ENCODE measurements around the gene FRMD8. TPM values are rescaled to one million over a fixed set of nuclear protein-coding genes. Genes with fewer than 3 reads are reported as not detected.

The FRMD8 gene
- total RNA-seq, 1 donor from 2014 or later = 8.4 TPM

- H3K36me3 ChIP-seq (ENCODE audit: control insufficient read depth in 3 of 3, insufficient read depth in 3 of 3, low read length in 3 of 3) = peaks cover 34 to 57% (median 42%) of the 10 kb centered on the region in 3 donors
- peak overlapping the region; percentile 90 to 100 (median 90) for H3K4me3 ChIP-seq (ENCODE audit: low read length in 3 of 3)
- H3K9me3 ChIP-seq (ENCODE audit: control insufficient read depth in 3 of 3, low read length in 3 of 3) = no peaks in the 10 kb centered on the region
- H3K4me1 ChIP-seq (ENCODE audit: control insufficient read depth in 3 of 3, insufficient read depth in 3 of 3, low read length in 3 of 3) = peaks cover 46 to 50% (median 49%) of the 10 kb centered on the region in 3 donors
- H3K9ac ChIP-seq (ENCODE audit: low read depth in 1 of 3, low read length in 3 of 3) = peak overlapping the region; percentile 99 to 100 (median 100)
- H3K27ac ChIP-seq (ENCODE audit: low read depth, low read length) = peak overlapping the region; percentile 99
- no peaks in the 10 kb centered on the region for H3K27me3 ChIP-seq (ENCODE audit: control insufficient read depth in 3 of 3, insufficient read depth in 3 of 3, low read length in 3 of 3)
These were observed 38.0 kb downstream of the FRMD8 start for GRCh38 chr11:65424205-65425104.

GRCh38 chr11:65425105-65425970 is 38.9 kb downstream of the FRMD8 start:
- Histone ChIP-seq H3K9ac (ENCODE audit: low read depth in 1 of 3, low read length in 3 of 3) (peak overlapping the region; percentile 99 to 100 (median 100)), H3K4me3 (ENCODE audit: low read length in 3 of 3) (peak overlapping the region; percentile 90 to 100 (median 90)), H3K27ac (ENCODE audit: low read depth, low read length) (peak overlapping the region; percentile 99), H3K27me3 (ENCODE audit: control insufficient read depth in 3 of 3, insufficient read depth in 3 of 3, low read length in 3 of 3) (no peaks in the 10 kb centered on the region), H3K4me1 (ENCODE audit: control insufficient read depth in 3 of 3, insufficient read depth in 3 of 3, low read length in 3 of 3) (peaks cover 46 to 50% (median 49%) of the 10 kb centered on the region in 3 donors), H3K9me3 (ENCODE audit: control insufficient read depth in 3 of 3, low read length in 3 of 3) (no peaks in the 10 kb centered on the region), H3K36me3 (ENCODE audit: control insufficient read depth in 3 of 3, insufficient read depth in 3 of 3, low read length in 3 of 3) (peaks cover 41 to 62% (median 47%) of the 10 kb centered on the region in 3 donors)

- H3K9ac ChIP-seq (ENCODE audit: low read depth in 1 of 3, low read length in 3 of 3) = peak overlapping the region; percentile 99 to 100 (median 100)
- H3K4me3 ChIP-seq (ENCODE audit: low read length in 3 of 3) = peak overlapping the region; percentile 90 to 100 (median 90)
- peak overlapping the region; percentile 99 for H3K27ac ChIP-seq (ENCODE audit: low read depth, low read length)
- no peaks in the 10 kb centered on the region for H3K27me3 ChIP-seq (ENCODE audit: control insufficient read depth in 3 of 3, insufficient read depth in 3 of 3, low read length in 3 of 3)
- peaks cover 42 to 66% (median 51%) of the 10 kb centered on the region in 3 donors for H3K36me3 ChIP-seq (ENCODE audit: control insufficient read depth in 3 of 3, insufficient read depth in 3 of 3, low read length in 3 of 3)
- H3K4me1 ChIP-seq (ENCODE audit: control insufficient read depth in 3 of 3, insufficient read depth in 3 of 3, low read length in 3 of 3) = peaks cover 44 to 46% (median 46%) of the 10 kb centered on the region in 3 donors
- H3K9me3 ChIP-seq (ENCODE audit: control insufficient read depth in 3 of 3, low read length in 3 of 3) = no peaks in the 10 kb centered on the region
These were observed 39.8 kb downstream of the FRMD8 start for GRCh38 chr11:65425971-65426838.

- no peaks in the 10 kb centered on the region for H3K27me3 ChIP-seq (ENCODE audit: control insufficient read depth in 3 of 3, insufficient read depth in 3 of 3, low read length in 3 of 3)
- peak overlapping the region; percentile 99 for H3K27ac ChIP-seq (ENCODE audit: low read depth, low read length)
- H3K4me1 ChIP-seq (ENCODE audit: control insufficient read depth in 3 of 3, insufficient read depth in 3 of 3, low read length in 3 of 3) = peaks cover 44 to 50% (median 46%) of the 10 kb centered on the region in 3 donors
- H3K9ac ChIP-seq (ENCODE audit: low read depth in 1 of 3, low read length in 3 of 3) = peak overlapping the region; percentile 99 to 100 (median 100)
- peak overlapping the region; percentile 90 to 100 (median 90) for H3K4me3 ChIP-seq (ENCODE audit: low read length in 3 of 3)
- no peaks in the 10 kb centered on the region for H3K9me3 ChIP-seq (ENCODE audit: control insufficient read depth in 3 of 3, low read length in 3 of 3)
- H3K36me3 ChIP-seq (ENCODE audit: control insufficient read depth in 3 of 3, insufficient read depth in 3 of 3, low read length in 3 of 3) = peaks cover 44 to 75% (median 54%) of the 10 kb centered on the region in 3 donors
These were observed 40.6 kb downstream of the FRMD8 start for GRCh38 chr11:65426839-65427690.

DNA sequence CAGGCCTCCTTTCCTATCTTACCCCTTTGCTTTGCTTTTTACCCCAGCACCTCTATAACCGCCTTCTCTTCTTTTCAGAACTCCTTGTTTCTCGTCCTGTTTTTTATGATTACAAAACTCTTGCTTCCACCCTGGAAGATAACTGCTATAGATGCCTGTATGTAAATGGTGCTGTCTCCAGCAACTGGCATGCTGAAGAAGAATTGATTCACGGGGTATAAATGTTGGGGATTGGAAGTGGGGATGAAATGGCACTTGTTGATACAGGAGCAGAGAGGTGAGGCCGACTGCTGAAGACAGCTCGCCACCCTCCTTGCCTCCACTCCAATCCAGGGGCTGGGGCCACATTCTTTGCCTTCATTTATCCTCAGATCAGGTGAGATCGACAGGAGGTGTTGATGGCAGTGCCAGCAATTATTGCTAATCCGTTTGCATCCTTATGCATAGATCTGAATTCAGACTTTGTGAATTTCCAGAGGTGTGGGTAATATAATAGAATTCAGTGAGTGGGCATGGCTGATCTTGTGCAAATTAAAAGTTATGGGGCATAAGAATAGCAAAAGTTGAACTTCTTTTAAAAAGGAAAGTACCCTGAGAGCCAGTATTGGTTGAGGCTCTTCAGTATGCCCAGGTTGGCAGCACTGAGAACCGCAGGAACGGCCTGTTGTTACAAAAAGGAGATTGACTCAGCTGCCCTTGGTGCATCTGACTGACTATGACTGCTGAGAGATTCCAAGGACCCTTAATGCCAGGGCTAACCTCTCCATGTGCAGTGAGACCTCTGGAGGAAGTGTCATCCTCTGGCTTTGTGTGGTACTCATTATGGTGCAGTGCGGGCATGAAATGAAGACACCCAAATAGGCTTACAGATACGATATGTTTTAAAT is 41.5 kb downstream of the FRMD8 start:
- H3K27ac ChIP-seq (ENCODE audit: low read depth, low read length) = peak overlapping the region; percentile 99
- peak overlapping the region; percentile 90 to 100 (median 90) for H3K4me3 ChIP-seq (ENCODE audit: low read length in 3 of 3)
- H3K4me1 ChIP-seq (ENCODE audit: control insufficient read depth in 3 of 3, insufficient read depth in 3 of 3, low read length in 3 of 3) = peaks cover 48 to 54% (median 51%) of the 10 kb centered on the region in 3 donors
- peak overlapping the region; percentile 99 to 100 (median 100) for H3K9ac ChIP-seq (ENCODE audit: low read depth in 1 of 3, low read length in 3 of 3)
- H3K9me3 ChIP-seq (ENCODE audit: control insufficient read depth in 3 of 3, low read length in 3 of 3) = no peaks in the 10 kb centered on the region
- H3K36me3 ChIP-seq (ENCODE audit: control insufficient read depth in 3 of 3, insufficient read depth in 3 of 3, low read length in 3 of 3) = peaks cover 44 to 80% (median 60%) of the 10 kb centered on the region in 3 donors
- no peaks in the 10 kb centered on the region for H3K27me3 ChIP-seq (ENCODE audit: control insufficient read depth in 3 of 3, insufficient read depth in 3 of 3, low read length in 3 of 3)

DNA sequence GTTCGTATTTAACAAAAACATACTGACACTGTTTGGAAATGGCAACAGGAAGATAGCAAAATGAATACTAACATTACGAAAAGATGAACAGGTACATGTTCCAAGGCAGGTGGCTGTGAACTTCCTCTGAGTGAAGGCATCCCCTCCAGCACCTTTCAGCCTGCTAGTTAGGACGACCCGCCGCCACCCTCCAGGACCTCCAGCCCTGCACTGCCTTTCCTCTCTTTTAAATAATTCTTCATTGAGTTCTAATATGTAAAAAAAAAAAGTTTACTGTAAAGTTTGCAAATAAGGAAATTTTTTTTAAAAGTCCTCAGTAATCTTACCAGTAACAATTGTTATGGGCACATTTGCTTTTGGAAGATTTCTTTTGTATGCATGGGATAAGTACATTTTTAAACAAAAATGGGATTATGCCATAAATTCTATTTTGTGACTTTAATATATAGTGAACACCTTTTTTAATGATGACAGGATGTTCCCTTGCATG is 42.2 kb downstream of the FRMD8 start:
- Histone ChIP-seq H3K4me1 (ENCODE audit: control insufficient read depth in 3 of 3, insufficient read depth in 3 of 3, low read length in 3 of 3) (peaks cover 48 to 57% (median 55%) of the 10 kb centered on the region in 3 donors), H3K9ac (ENCODE audit: low read depth in 1 of 3, low read length in 3 of 3) (peak overlapping the region; percentile 99 to 100 (median 100)), H3K4me3 (ENCODE audit: low read length in 3 of 3) (peak overlapping the region; percentile 90 to 100 (median 90)), H3K9me3 (ENCODE audit: control insufficient read depth in 3 of 3, low read length in 3 of 3) (no peaks in the 10 kb centered on the region), H3K27me3 (ENCODE audit: control insufficient read depth in 3 of 3, insufficient read depth in 3 of 3, low read length in 3 of 3) (no peaks in the 10 kb centered on the region), H3K27ac (ENCODE audit: low read depth, low read length) (peak overlapping the region; percentile 99), H3K36me3 (ENCODE audit: control insufficient read depth in 3 of 3, insufficient read depth in 3 of 3, low read length in 3 of 3) (peaks cover 38 to 79% (median 57%) of the 10 kb centered on the region in 3 donors)

DNA sequence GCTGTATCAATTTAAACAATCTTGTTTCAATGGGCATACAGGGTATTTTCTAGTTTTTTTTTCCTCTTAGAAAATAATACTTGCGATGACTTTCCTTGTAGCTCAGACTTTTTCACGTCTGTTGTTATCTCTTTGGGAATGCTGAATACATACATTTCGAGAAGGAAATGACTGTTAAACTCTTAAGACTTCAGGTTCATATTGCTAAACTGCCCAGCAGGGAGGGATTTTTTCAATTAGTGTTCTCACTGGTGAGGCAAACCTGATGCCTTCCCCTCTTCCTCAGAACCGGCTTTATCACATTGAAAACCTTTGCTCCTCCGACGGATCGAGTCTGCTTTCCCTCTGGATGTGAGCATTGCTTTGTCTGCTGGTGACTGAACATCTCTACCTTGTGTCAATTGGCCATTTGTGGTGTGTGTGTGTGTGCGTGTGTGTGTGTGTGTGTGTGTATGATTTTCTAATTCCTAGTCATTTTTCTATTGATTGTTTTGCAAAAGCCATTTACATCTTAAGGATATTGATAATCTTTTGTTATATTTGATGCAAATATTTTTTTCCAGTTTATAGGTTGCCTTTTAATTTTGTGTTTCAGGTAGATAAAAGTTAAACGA is 42.7 kb downstream of the FRMD8 start:
- Histone ChIP-seq H3K4me3 (ENCODE audit: low read length in 3 of 3) (peak overlapping the region; percentile 55 to 100 (median 90)), H3K27me3 (ENCODE audit: control insufficient read depth in 3 of 3, insufficient read depth in 3 of 3, low read length in 3 of 3) (no peaks in the 10 kb centered on the region), H3K36me3 (ENCODE audit: control insufficient read depth in 3 of 3, insufficient read depth in 3 of 3, low read length in 3 of 3) (peaks cover 37 to 76% (median 57%) of the 10 kb centered on the region in 3 donors), H3K9me3 (ENCODE audit: control insufficient read depth in 3 of 3, low read length in 3 of 3) (no peaks in the 10 kb centered on the region), H3K27ac (ENCODE audit: low read depth, low read length) (peak overlapping the region; percentile 99), H3K9ac (ENCODE audit: low read depth in 1 of 3, low read length in 3 of 3) (peak overlapping the region; percentile 99 to 100 (median 100)), H3K4me1 (ENCODE audit: control insufficient read depth in 3 of 3, insufficient read depth in 3 of 3, low read length in 3 of 3) (peaks cover 51 to 62% (median 52%) of the 10 kb centered on the region in 3 donors)

All from skeletal muscle tissue (tissue), 4 donors.